Measurements from ENCODE around the gene ADCY2.

DNA sequence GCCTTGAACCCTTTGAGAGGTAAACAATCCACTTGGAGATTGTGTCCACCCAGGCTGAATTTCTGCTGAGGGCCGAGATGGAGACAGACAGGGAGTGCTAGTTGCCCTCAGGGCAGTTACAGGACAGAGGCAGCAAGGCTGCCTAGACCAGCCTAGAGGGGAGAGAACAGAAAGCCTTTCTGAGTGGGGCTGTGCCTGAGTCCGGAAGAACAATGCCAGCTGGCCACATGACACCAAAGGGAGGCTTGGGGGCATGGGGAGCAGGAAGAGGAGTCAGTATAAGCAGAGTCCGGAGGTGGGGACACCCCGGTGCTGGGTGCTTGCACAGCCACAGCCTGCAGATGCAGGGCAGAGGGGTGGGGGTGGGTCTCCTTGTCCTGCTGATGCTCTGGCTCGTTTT, 309.3 kb downstream of the ADCY2 start:
- TF ChIP-seq, protein P1, sequence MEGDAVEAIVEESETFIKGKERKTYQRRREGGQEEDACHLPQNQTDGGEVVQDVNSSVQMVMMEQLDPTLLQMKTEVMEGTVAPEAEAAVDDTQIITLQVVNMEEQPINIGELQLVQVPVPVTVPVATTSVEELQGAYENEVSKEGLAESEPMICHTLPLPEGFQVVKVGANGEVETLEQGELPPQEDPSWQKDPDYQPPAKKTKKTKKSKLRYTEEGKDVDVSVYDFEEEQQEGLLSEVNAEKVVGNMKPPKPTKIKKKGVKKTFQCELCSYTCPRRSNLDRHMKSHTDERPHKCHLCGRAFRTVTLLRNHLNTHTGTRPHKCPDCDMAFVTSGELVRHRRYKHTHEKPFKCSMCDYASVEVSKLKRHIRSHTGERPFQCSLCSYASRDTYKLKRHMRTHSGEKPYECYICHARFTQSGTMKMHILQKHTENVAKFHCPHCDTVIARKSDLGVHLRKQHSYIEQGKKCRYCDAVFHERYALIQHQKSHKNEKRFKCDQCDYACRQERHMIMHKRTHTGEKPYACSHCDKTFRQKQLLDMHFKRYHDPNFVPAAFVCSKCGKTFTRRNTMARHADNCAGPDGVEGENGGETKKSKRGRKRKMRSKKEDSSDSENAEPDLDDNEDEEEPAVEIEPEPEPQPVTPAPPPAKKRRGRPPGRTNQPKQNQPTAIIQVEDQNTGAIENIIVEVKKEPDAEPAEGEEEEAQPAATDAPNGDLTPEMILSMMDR (IDR thresholded peaks at IDR 0.05), result no peak
- TF ChIP-seq POLR2A (IDR thresholded peaks at IDR 0.05; ENCODE audit: low read depth), result no peak
